ENCODE data around the gene PNPLA5.
"Not testable (repeated sequence)": the region's sequence is repeated elsewhere in the genome, so short reads cannot be mapped to it uniquely, and the experiment has no call there.

Gene PNPLA5

GRCh38 chr22:43923191-43923590 lies 31.4 kb upstream of the PNPLA5 start:
- peaks cover 12% of the 10 kb centered on the region for H3K4me1 ChIP-seq (ENCODE audit: control insufficient read depth, insufficient read depth, low read length, poor library complexity, severe bottlenecking)
- no peaks in the 10 kb centered on the region for H3K36me3 ChIP-seq (ENCODE audit: control insufficient read depth, insufficient read depth, low read length)
- H3K27me3 ChIP-seq (replicated peaks; ENCODE audit: control insufficient read depth, insufficient read depth, low read length, poor library complexity, severe bottlenecking), result peaks cover 6% of the 10 kb centered on the region
- DNase-seq, result no peak
- no peaks in the 10 kb centered on the region for H3K9me3 ChIP-seq (ENCODE audit: control insufficient read depth, low read length)
- peak overlapping the region; percentile 11 for H3K4me3 ChIP-seq (ENCODE audit: insufficient read depth, low read depth, low read length, poor library complexity, severe bottlenecking)
- H3K27ac ChIP-seq (ENCODE audit: insufficient read depth, low read length, poor library complexity, severe bottlenecking), result no peak overlapping the region

GRCh38 chr22:43922123-43922522 lies 30.3 kb upstream of the PNPLA5 start:
- no peak for DNase-seq
- peaks cover 6% of the 10 kb centered on the region for H3K27me3 ChIP-seq (replicated peaks; ENCODE audit: control insufficient read depth, insufficient read depth, low read length, poor library complexity, severe bottlenecking)
- H3K9me3 ChIP-seq (ENCODE audit: control insufficient read depth, low read length), result no peaks in the 10 kb centered on the region
- peaks cover 12% of the 10 kb centered on the region for H3K4me1 ChIP-seq (ENCODE audit: control insufficient read depth, insufficient read depth, low read length, poor library complexity, severe bottlenecking)
- no peak overlapping the region for H3K27ac ChIP-seq (ENCODE audit: insufficient read depth, low read length, poor library complexity, severe bottlenecking)
- H3K36me3 ChIP-seq (ENCODE audit: control insufficient read depth, insufficient read depth, low read length), result no peaks in the 10 kb centered on the region
- H3K4me3 ChIP-seq (ENCODE audit: insufficient read depth, low read depth, low read length, poor library complexity, severe bottlenecking), result no peak overlapping the region

- Histone ChIP-seq H3K27me3 (replicated peaks; ENCODE audit: control insufficient read depth, insufficient read depth, low read length, poor library complexity, severe bottlenecking) (peaks cover 6% of the 10 kb centered on the region), H3K36me3 (ENCODE audit: control insufficient read depth, insufficient read depth, low read length) (no peaks in the 10 kb centered on the region), H3K4me1 (ENCODE audit: control insufficient read depth, insufficient read depth, low read length, poor library complexity, severe bottlenecking) (peaks cover 12% of the 10 kb centered on the region), H3K27ac (ENCODE audit: insufficient read depth, low read length, poor library complexity, severe bottlenecking) (no peak overlapping the region), H3K9me3 (ENCODE audit: control insufficient read depth, low read length) (no peaks in the 10 kb centered on the region), H3K4me3 (ENCODE audit: insufficient read depth, low read depth, low read length, poor library complexity, severe bottlenecking) (no peak overlapping the region)
- no peak for DNase-seq
Observed at GRCh38 chr22:43921370-43921769, 29.6 kb upstream of the PNPLA5 start.

GRCh38 chr22:43919106-43919973 lies 27.5 kb upstream of the PNPLA5 start:
- H3K36me3 ChIP-seq (ENCODE audit: control insufficient read depth, insufficient read depth, low read length), result no peaks in the 10 kb centered on the region
- peaks cover 11% of the 10 kb centered on the region for H3K4me1 ChIP-seq (ENCODE audit: control insufficient read depth, insufficient read depth, low read length, poor library complexity, severe bottlenecking)
- H3K27me3 ChIP-seq (replicated peaks; ENCODE audit: control insufficient read depth, insufficient read depth, low read length, poor library complexity, severe bottlenecking), result peaks cover 5% of the 10 kb centered on the region
- no peaks in the 10 kb centered on the region for H3K9me3 ChIP-seq (ENCODE audit: control insufficient read depth, low read length)
- H3K4me3 ChIP-seq (ENCODE audit: insufficient read depth, low read depth, low read length, poor library complexity, severe bottlenecking), result no peak overlapping the region
- DNase-seq, result no peak
- H3K27ac ChIP-seq (ENCODE audit: insufficient read depth, low read length, poor library complexity, severe bottlenecking), result no peak overlapping the region

GRCh38 chr22:43917521-43917920 lies 25.7 kb upstream of the PNPLA5 start:
- no peaks in the 10 kb centered on the region for H3K27me3 ChIP-seq (replicated peaks; ENCODE audit: control insufficient read depth, insufficient read depth, low read length, poor library complexity, severe bottlenecking)
- DNase-seq, result no peak
- H3K4me3 ChIP-seq (ENCODE audit: insufficient read depth, low read depth, low read length, poor library complexity, severe bottlenecking), result no peak overlapping the region
- H3K4me1 ChIP-seq (ENCODE audit: control insufficient read depth, insufficient read depth, low read length, poor library complexity, severe bottlenecking), result no peaks in the 10 kb centered on the region
- no peak overlapping the region for H3K27ac ChIP-seq (ENCODE audit: insufficient read depth, low read length, poor library complexity, severe bottlenecking)
- no peaks in the 10 kb centered on the region for H3K36me3 ChIP-seq (ENCODE audit: control insufficient read depth, insufficient read depth, low read length)
- H3K9me3 ChIP-seq (ENCODE audit: control insufficient read depth, low read length), result no peaks in the 10 kb centered on the region

- Histone ChIP-seq H3K36me3 (ENCODE audit: control insufficient read depth, insufficient read depth, low read length) (no peaks in the 10 kb centered on the region), H3K27me3 (replicated peaks; ENCODE audit: control insufficient read depth, insufficient read depth, low read length, poor library complexity, severe bottlenecking) (no peaks in the 10 kb centered on the region), H3K4me1 (ENCODE audit: control insufficient read depth, insufficient read depth, low read length, poor library complexity, severe bottlenecking) (no peaks in the 10 kb centered on the region), H3K27ac (ENCODE audit: insufficient read depth, low read length, poor library complexity, severe bottlenecking) (no peak overlapping the region), H3K4me3 (ENCODE audit: insufficient read depth, low read depth, low read length, poor library complexity, severe bottlenecking) (no peak overlapping the region), H3K9me3 (ENCODE audit: control insufficient read depth, low read length) (no peaks in the 10 kb centered on the region)
- DNase-seq, result no peak
Observed at GRCh38 chr22:43911351-43911750, 19.5 kb upstream of the PNPLA5 start.

- H3K4me1 ChIP-seq (ENCODE audit: control insufficient read depth, insufficient read depth, low read length, poor library complexity, severe bottlenecking), result no peaks in the 10 kb centered on the region
- no peaks in the 10 kb centered on the region for H3K27me3 ChIP-seq (replicated peaks; ENCODE audit: control insufficient read depth, insufficient read depth, low read length, poor library complexity, severe bottlenecking)
- H3K36me3 ChIP-seq (ENCODE audit: control insufficient read depth, insufficient read depth, low read length), result no peaks in the 10 kb centered on the region
- DNase-seq, result no peak
- H3K27ac ChIP-seq (ENCODE audit: insufficient read depth, low read length, poor library complexity, severe bottlenecking), result no peak overlapping the region
- H3K4me3 ChIP-seq (ENCODE audit: insufficient read depth, low read depth, low read length, poor library complexity, severe bottlenecking), result no peak overlapping the region
- H3K9me3 ChIP-seq (ENCODE audit: control insufficient read depth, low read length), result no peaks in the 10 kb centered on the region
Observed at GRCh38 chr22:43910178-43910695, 18.4 kb upstream of the PNPLA5 start.

- H3K27me3 ChIP-seq (replicated peaks; ENCODE audit: control insufficient read depth, insufficient read depth, low read length, poor library complexity, severe bottlenecking), result no peaks in the 10 kb centered on the region
Observed at GRCh38 chr22:43909708-43910107, 17.9 kb upstream of the PNPLA5 start.

GRCh38 chr22:43905681-43906080 lies 13.9 kb upstream of the PNPLA5 start:
- no peak overlapping the region for H3K4me3 ChIP-seq (ENCODE audit: insufficient read depth, low read depth, low read length, poor library complexity, severe bottlenecking)
- no peak overlapping the region for H3K27ac ChIP-seq (ENCODE audit: insufficient read depth, low read length, poor library complexity, severe bottlenecking)
- H3K4me1 ChIP-seq (ENCODE audit: control insufficient read depth, insufficient read depth, low read length, poor library complexity, severe bottlenecking), result no peaks in the 10 kb centered on the region
- H3K27me3 ChIP-seq (replicated peaks; ENCODE audit: control insufficient read depth, insufficient read depth, low read length, poor library complexity, severe bottlenecking), result no peaks in the 10 kb centered on the region
- H3K36me3 ChIP-seq (ENCODE audit: control insufficient read depth, insufficient read depth, low read length), result no peaks in the 10 kb centered on the region
- no peaks in the 10 kb centered on the region for H3K9me3 ChIP-seq (ENCODE audit: control insufficient read depth, low read length)
- DNase-seq, result no peak

More at GRCh38 chr22:43909708-43910107, 17.9 kb upstream of the PNPLA5 start:
- H3K4me1 ChIP-seq (ENCODE audit: control insufficient read depth, insufficient read depth, low read length, poor library complexity, severe bottlenecking), result no peaks in the 10 kb centered on the region
- no peaks in the 10 kb centered on the region for H3K36me3 ChIP-seq (ENCODE audit: control insufficient read depth, insufficient read depth, low read length)
- no peak overlapping the region for H3K27ac ChIP-seq (ENCODE audit: insufficient read depth, low read length, poor library complexity, severe bottlenecking)
- no peak for DNase-seq
- H3K4me3 ChIP-seq (ENCODE audit: insufficient read depth, low read depth, low read length, poor library complexity, severe bottlenecking), result no peak overlapping the region
- no peaks in the 10 kb centered on the region for H3K9me3 ChIP-seq (ENCODE audit: control insufficient read depth, low read length)

- H3K9me3 ChIP-seq (ENCODE audit: control insufficient read depth, low read length); H3K27me3 ChIP-seq (replicated peaks; ENCODE audit: control insufficient read depth, insufficient read depth, low read length, poor library complexity, severe bottlenecking); H3K36me3 ChIP-seq (ENCODE audit: control insufficient read depth, insufficient read depth, low read length); H3K4me1 ChIP-seq (ENCODE audit: control insufficient read depth, insufficient read depth, low read length, poor library complexity, severe bottlenecking); DNase-seq; H3K27ac ChIP-seq (ENCODE audit: insufficient read depth, low read length, poor library complexity, severe bottlenecking); H3K4me3 ChIP-seq (ENCODE audit: insufficient read depth, low read depth, low read length, poor library complexity, severe bottlenecking): not testable (repeated sequence)
Observed at GRCh38 chr22:43904412-43904811, 12.6 kb upstream of the PNPLA5 start.

Data from effector memory CD4-positive, alpha-beta T cell (primary cell).